GM04504 (cell line): ENCODE data around the gene S100A11.

Experiments
- DNase-seq: peaks from one replicate; pipeline ENCODE4 v3.0.0-alpha.2; 2012; ENCODE audit warnings: low read depth

The S100A11 gene

DNA sequence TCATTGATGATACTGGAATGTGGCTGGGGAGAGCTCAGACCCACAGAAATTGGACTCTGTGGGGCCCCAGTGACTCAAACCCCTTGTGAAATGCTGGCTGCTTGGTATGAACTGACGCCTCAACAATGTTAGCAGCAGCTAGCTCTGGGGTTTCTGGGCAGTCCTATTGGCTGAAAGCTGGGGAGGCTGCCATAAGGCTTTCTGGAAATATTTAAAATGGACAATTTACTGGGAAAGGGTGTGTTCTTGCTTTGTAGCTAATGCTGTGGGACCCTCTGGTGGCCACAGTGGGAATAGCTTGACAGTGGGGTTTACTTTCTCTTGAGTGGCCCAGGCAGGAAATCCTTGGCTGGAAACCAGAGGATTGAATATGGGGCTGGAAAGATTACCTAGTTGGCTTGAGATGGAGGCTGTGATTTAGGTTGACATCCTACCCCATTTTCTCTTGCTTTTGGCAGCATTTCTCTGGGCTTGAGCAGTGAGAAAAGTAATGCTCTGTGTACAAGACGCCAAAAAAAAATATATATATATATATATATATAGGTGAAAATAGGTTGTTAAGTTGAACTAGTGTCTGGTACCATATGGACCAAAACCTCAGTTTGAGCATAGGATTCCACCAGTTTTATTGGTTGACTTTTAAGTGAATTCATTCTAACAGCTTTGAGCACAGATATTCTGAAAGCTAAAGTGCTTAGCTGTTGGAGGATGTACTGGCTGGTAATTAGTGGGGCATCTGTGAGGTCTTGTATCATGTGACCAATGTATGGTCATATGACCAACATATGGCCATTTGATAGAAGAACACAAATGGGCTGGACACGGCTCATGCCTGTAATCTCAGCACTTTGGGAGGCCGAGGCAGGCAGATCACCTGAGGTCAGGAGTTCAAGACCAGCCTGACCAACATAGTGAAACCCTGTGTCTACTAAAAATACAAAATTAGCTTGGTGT is 34.9 kb downstream of the S100A11 start:
- DNase-seq: peak; percentile 94

DNA sequence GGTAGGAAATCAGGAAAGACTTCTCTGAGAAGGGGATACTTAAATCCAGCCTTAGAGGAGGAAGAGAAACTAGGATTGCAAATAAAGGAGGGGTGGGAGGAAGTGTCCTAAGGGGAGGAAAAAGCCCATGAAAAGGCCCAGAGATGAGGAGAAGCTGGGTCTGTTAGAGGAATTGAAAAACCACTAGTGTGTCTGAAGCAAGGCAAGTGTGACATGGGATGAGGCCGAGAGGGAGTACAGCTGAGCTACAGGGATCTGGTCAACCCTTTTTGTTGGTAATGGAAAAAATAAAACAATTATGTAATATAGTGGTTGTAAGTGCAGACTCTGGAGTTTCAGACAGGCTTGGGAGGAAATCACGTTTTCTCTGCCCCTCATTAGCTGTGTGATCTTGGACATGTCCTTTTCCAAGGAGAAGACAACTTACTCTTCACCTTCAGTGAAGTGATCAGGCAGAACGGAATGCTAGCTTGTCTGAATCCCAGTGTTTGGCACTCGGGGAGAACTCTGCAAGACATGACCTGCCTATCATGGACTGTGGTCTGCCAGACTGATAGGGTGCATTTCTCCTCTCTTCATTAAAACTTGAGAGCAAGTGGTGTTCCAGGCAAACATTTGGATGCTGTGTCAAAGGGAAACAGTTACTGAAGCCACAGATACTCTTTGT is 35.7 kb downstream of the S100A11 start:
- DNase-seq: no peak

DNA sequence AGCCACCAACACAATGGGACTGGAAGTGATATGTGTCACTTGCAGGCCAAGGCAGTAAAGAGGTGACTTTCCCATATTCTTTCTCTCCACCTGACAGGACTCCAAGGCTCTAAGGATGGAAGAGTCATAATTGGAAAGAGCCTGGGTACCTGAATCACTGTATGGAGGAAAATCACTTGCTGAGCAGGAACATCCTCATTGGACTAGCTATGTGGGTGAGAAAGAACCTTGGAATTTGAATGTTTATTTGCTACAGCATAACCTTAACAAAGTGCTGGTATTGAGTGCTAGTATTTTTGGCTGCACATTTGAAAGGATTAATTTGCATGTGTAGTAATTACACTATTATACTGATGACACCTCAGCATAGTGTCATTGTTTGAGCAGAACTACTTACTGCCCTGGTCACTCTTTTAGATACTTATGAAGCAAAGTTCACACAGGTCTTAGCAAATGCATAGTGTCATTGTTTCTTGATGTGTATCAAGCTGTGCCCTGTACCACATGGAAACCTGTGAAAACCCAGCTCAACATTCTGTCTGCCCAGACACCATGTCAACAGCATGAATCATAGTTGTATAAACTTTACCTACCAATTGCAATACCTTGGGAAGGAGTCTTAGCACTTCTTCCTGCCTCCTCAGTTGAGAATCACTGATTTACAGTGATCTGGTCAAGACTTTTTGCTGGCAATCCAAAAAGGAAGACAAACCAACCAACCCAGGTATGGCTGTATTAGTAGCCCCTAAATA is 38.0 kb downstream of the S100A11 start:
- DNase-seq: no peak

DNA sequence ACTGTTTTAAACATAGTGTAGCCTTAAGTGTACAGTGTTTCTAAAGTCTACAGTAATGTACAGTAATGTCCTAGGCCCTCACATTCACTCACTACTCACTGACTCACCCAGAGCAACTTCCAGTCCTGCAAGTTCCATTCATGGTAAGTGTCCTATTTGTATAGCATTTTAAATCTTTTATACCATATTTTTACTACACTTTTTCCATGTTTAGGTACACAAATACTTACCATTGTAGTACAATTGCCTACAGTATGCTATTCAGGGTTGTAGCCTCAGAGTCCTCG is 39.6 kb downstream of the S100A11 start:
- DNase-seq: no peak

DNA sequence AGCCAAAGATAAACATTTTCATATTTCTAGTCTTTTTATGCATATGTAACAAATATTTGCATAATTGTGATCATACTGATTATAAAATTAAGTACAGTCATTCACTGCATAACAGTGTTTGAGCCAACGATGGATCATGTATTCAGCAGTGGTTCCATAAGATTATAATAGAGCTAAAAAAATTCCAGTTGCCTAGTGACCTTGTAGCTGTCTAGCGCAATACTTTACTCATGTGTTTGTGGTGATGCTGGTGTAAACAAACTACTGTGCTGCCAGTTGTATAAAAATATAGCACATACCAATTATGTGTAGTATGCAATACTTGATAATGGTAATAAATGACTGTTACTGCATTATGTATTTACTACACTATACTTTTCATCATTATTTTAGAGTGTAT is 41.0 kb downstream of the S100A11 start:
- DNase-seq: no peak

DNA sequence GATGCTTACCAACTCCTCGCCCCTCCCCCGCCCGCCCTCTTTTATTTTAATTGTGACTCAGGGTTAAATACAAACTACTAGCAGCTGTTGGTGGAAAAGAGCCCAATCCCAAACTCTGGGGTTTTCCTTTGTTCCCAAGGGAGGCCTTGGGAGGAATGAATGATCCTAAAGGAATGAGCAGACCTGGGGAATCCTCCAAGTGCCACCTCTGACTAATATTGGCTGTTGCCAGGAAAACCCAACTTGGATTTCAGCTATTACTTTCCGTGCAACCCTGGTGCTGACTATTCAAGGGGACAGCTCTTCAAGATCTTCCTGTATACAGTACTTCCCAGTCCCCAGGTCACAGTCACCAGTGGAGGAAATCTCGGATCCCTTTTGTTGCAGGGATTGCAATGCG is 41.8 kb downstream of the S100A11 start:
- DNase-seq: peak; percentile 99

DNA sequence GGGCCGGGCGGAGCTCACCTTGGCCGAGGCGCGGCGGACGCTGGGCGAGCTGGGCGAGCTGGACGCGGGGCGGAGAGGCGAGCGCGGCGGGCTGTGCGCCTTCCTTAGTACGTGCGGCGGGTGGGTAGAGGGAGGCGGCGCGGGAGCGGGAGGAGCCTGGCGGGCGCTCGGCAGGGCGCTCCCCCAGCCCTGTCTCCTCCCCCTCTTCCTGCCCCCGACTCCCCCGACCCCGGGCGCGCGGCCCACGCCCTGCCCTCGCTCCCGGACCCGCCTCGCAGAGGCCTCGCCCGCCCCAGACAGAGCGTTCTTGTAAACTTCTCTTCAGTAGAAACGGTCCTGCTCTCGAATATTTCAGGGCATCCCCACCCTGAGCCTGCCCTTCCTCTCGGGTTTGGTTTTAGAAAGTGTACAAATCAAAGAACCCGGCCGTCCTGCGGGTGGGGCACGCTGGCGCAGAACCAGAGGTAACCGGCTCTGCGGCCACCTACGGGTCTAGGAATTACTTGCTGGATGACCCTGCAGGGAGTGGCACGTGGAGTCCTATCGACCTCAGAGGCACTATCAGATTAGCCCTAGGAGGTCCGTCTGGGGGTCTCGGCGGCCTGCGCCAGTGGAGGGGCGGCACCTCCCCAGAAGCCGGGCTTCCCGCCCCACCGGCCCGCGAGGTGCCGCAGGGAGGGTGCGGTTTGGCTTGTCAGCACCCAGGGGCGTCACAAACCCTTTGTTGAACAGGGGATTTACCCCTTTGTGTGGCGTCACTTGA is 42.9 kb downstream of the S100A11 start, which contains the start of gene S100A10:
Gene S100A10 (minus strand): TSS at position 126 of the 763 bp plus-strand sequence. CDS start 7,629 bp downstream, outside the sequence.
- peak; percentile 66 for DNase-seq

DNA sequence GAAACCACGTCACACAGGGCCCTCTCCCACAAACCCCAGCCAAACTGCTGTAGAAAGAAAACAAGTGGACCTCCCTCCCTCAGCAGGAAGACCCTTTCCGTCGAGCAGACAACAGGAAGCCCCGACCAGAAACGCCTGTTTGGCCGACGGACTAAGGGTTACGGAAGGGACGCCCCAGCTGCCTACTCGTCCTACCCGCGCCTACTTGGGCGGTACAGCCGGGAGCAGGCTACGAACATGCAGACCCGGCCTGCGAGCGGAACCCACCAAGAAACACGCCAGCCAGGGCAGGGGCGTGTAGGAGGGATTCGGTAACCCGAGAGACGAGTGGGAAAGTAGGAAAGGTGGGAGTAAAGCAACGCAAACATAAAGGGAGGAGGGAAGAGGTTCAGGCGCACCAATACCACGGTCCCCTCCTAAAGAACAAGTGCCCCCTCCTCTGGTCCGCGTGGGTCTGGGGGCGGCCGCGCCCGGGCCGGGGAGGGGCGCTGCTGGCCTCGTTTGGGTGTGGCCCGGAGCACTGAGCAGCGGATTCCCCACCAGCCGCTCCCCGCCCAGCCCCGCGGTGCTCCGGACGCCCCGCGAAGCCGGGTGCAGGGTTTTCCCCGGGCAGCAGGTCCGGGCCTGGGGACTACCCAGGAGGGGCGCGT is 43.6 kb downstream of the S100A11 start:
- no peak for DNase-seq

DNA sequence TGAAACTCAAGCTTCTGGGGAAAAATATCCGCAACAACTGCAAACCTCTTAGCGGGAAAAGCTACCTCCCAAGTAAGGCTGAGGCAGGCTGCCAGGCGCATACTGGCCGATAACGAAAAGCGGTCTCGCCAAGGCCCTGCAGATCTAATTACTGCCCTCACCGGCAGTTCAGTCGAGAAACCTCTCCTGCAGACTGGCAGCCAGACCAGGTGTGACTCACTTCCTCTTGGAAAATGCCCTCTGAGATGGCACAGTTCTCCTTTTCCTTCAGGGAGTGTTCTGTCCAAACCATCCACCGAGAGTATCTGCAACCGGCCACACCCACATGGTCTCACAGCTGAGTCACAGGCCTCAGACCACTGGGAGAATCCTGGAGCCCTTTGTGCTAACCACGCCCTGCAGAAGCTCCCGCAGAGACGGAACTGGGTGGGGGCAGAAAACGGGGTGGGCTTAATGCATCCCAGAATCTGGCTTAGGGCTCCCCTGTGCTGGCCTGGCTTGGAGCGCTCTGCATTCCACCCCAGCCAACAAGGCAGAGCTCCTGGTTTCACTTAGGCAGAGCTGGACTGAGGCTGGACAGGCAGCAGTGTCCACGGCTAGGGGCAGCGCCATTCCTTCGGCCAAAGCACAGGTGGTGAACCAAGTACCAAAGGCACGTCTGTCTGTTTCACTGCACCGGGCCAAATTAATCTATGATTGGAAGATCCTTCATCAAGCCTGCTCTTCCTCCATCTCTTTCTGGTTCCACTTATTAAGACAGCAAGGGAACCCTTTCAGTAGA is 44.3 kb downstream of the S100A11 start:
- DNase-seq: peak; percentile 94

DNA sequence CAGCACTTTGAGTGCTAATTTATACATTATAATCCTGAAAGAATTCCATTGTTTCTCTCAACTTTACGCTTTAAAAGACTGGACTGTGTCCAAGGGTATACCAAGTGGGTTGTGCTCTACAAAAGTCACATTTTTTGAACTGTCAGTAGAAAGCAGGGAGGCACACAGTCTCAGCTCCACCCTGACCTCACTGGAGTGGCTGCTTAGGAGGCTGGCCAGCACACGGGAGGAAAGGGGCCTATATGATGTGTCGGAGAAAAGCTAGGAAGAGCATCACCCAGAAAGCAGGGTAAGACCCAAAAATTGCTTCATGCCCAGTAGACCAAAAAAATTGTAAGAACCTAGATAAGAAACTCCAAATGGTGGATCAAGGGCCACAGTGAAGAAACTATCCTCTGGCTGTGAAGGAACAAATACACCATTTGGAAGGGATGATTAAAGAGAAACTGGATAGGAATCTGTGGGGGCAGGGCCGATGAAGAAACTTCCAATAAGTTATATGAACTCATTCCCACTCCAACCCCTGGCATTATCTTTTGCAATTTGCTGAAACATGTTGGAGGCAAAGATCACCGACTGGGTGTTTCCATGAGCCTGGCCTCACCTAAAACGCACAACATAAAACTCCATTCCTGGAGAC is 45.0 kb downstream of the S100A11 start:
- no peak for DNase-seq

DNA sequence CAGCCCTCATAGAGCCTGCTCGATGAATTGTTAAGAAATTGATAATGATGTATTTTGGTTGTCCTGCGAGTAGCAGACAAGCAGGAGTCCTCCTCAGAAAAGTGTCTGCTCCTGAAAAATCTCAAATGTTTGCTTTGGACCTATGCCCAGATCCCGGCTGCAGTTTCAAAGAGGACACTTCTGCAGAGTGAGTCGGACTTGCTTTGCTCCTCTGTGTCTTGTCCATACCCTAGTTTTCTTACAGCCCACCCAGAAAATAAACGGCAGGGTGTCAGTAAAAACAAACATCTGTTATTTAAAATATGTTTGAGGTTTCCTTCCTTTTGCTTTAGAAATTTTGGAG is 46.0 kb downstream of the S100A11 start:
- no peak for DNase-seq

DNA sequence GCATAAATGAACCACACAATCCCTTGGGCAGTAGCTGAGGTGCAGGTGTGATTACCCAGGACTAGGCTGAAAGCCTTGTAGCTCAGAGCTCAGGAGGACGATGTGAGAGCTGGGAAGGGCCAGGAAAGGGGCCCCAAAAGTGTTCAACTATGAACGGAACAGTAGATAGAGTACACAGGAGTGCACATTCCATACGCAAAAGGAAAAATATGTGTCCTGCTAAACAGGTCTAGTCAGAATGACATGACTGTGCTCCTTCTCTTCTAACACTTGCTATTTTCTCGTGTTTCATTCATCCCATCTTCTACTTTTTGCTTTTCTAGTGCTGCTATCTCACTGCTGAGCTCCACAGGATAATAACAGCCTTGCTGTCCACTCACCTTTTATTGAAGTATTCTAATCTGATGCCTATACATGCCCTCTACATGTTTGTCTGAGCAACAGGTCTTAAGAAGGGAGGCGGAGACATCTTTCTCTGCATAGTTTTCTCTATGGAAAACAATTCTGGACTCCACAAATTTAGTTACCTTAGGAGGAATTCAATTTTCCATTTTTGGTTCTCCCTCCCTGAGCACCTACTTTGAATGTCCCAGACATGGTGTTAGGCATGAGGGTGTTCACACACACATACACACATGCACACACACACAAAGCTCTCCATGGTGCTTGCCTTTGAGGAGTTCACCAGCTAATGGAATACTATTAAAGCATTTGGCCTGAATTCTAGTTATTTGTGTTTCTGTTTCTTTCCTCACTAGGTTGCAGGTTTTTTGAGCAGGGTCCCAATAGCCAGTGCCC is 46.5 kb downstream of the S100A11 start:
- DNase-seq: no peak

DNA sequence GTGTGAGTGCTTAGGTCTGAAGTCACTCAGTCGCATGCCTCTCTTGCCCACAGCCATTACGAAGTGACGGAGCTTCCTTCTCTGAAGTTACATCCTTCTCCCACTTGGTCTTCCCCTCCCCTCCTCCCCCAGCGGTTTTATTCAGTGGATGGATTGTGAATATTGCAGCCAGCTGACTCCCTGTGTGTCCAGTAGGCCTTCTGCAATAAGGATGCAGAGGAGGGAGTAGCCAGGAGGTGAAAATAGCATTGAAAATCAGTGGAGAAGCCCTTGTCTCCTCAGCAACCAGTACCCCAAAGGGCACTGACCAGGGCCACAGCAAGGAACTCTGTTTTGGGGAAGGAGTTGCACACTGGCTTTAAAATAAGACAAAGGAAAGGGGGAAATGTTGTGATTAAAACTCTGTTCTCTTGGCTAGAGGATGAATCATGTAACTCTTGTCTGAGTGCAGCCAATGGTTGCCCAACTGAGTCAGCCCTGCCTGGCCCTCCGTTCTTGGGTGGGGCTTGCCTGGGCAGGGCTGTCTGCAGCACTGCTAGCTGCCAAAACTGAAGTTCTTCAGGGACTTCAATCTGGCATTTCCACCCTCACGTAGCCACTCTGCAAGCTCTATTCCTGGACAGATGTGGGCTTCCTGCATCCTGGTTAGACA is 47.5 kb downstream of the S100A11 start:
- DNase-seq: peak; percentile 73

DNA sequence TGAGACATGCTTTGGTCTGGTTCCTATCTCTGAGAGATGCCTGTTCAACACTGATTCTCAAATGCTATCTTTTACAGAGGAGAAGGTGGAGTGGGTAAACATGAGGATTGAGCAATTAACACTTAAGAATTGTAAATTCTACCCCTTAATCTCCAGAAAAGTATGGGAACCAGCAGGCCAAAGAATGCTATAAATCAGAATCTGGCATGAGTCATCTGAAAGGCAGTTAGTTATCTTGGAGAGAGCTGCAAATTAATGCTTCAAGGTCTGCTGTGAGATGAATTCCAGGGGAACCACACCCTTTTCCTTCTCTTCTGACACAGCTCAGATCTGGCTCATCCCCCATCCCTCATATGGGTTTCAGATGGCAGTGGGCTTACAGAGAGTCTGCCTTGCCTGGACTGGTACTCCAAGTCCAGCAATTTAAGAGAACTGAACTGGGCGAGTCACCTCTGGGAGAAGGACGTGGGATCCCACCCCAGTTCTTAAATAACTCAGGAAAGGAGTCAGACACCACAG is 48.3 kb downstream of the S100A11 start:
- DNase-seq: peak; percentile 79

DNA sequence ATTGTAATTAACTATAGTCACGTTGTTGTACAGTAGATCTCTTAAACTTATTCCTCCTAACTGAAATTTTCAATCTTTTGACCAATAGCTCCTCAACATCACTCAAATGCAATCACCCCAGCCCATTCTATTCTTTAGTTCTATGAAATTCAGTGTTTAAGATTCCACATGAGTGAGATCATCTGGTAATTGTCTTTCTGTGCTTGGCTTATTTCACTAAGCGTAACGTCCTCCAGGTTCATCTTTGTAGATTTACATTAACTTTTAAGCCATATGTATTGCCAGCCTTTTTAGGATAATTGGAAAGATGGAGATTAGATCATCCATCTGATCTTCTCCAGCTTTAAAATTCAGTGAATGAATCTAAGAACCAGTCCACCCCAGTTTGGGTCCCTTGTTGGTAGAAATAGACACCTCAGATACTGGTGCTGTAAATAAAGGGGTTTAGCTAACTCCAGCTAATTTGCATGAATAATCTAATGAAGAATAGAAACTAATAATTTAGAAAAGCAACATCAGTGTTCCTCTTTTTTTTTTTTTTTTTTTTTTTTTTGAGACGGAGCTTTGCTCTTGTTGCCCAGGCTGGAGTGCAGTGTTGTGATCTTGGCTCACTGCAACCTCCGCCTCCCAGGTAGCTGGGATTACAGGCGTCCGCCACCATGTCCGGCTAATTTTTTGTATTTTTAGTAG is 50.2 kb downstream of the S100A11 start:
- no peak for DNase-seq

DNA sequence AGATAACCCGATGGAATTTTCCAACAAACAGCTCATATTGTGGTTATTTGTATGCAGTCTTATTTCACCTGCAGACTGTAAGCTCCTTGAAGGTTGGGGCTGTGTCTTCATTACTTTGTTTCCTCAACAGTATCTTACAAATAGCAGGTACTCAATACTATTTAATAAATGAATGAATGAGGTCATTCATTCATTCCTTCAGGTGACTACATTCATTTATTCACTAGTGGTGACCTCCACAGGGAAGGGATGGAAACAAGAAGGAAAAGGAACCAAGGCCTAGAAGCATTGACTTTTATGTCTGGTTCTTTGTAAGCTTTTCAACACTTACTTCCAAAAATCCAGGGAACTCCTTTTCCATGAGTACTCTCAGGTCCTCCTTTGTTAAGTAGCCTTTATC is 51.0 kb downstream of the S100A11 start:
- DNase-seq: no peak

DNA sequence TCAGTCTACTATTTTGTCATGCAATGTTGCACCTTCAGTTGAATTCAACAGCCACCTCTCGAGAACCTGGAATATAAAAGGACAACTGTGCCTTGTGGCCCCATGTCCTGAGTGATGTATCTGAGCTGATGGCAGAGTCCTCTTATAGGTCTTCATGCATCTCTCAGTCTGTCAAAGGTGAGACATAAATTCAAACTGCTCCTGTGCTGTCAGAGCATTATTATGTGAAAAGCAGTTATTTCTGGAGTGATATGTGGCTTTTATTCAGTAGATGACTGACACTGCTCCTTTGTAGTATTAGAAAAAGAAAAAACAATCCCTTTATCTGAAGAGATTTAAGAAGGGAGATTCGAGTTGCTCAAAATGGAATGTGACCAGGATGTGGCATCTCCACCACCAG is 51.5 kb downstream of the S100A11 start:
- DNase-seq: no peak
